Thyroid gland (tissue), 4 donors: ENCODE data around the gene MZF1. TPM values are rescaled to one million over a fixed set of nuclear protein-coding genes. Genes with fewer than 3 reads are reported as not detected.

Experiments used
- DNase-seq, 2 donors: peaks; one replicate each; pipeline ENCODE4 v3.0.0-alpha.2; 2019
- H3K27ac ChIP-seq, 3 donors: fragments of 200-600 bp; sonication (generic); 1 replicate in 2 of 3; 2 replicates in 1 of 3; pipeline ENCODE4 v1.5.1; 2016 to 2019; ENCODE audit warnings: mild to moderate bottlenecking in 1 of 3, moderate library complexity in 1 of 3
- H3K27me3 ChIP-seq: fragments of 200-600 bp; sonication (generic); one replicate; pipeline ENCODE4 v1.5.1; 2019
- H3K36me3 ChIP-seq, 2 donors: fragments of 200-600 bp; sonication (generic); one replicate each; pipeline ENCODE4 v1.5.1; 2016 to 2019
- H3K4me1 ChIP-seq, 2 donors: fragments of 200-600 bp; sonication (generic); one replicate each; pipeline ENCODE4 v1.5.1; 2017 to 2019
- H3K4me3 ChIP-seq, 3 donors: fragments of 200-600 bp; sonication (generic); replicated peaks in 1 of 3; 1 replicate in 2 of 3; 2 replicates in 1 of 3; pipeline ENCODE4 v1.5.1; 2016; ENCODE audit warnings: mild to moderate bottlenecking in 1 of 3
- H3K9me3 ChIP-seq: fragments of 200-600 bp; sonication (generic); one replicate; pipeline ENCODE4 v1.5.1; 2017
- POLR2A ChIP-seq, 2 donors: fragments of 450-650 bp; IDR thresholded peaks; one replicate each; pipeline ENCODE4 v1.6.1; 2017; ENCODE audit warnings: antibody characterized with exemption in 2 of 2, mild to moderate bottlenecking in 2 of 2, moderate library complexity in 1 of 2
- WGBS, 2 donors: methylation state at CpG; one replicate each; pipeline ENCODE4 v1.1.5; 2017; 5-methylcytosine and 5-hydroxymethylcytosine counted together
- intact Hi-C: fragments of 100-400 bp; cut with DNase I; formaldehyde crosslinking; loops from one replicate; pipeline ENCODE4 v1.15.1; 2023
- total RNA-seq, 4 donors: library from RNA; depleted of rRNA; stranded (reverse); fragments of >200 nt; gene quantifications; one replicate each; pipeline ENCODE4 v1.2.3, GENCODE V29; 2016
- TF ChIP-seq, protein P1 (sequence below), 6 experiments: fragments of 200-600 bp in 3 of 6; fragments of 450-650 bp in 3 of 6; sonication (generic) in 3 of 6; IDR thresholded peaks; one replicate each; pipeline ENCODE4 v1.5.1; 2016 to 2019; ENCODE audit warnings: antibody characterized with exemption in 6 of 6, mild to moderate bottlenecking in 2 of 6, inconsistent platforms in 1 of 6, moderate library complexity in 1 of 6

MZF1 gene
- total RNA-seq, 4 donors from 2014 or later: 55.0 to 82.7 (median 70.5) TPM

DNA sequence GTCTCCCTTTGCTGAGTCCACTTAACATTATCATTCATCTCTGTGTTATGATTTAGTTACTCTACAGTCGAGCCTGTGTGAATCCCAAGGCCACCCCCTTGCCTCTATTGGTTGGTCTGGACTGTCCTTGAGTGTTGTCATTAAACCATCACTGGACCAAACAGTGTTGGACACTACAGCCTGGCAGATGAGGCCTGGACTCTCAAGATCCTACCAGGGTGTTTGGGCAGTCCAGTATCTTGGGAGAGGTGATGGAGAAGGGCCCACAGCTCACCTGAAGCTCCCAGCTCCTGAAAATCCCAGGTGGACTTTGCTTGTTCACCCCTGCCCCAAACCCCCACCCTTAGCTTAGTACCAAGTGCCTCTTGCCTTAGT, 22.0 kb downstream of the MZF1 start:
- intact Hi-C loops: no loop called here
- Histone ChIP-seq H3K27ac (no peak overlapping the region), H3K36me3 (peaks cover 58 to 65% of the 10 kb centered on the region in 2 donors), H3K9me3 (no peaks in the 10 kb centered on the region), H3K4me3 (no peak overlapping the region), H3K4me1 (peaks cover 19 to 30% of the 10 kb centered on the region in 2 donors), H3K27me3 (no peaks in the 10 kb centered on the region)
- DNase-seq: no peak
- 59 to 65% methylated on average over 1 of the region's 1 CpG for WGBS, 2 donors
- no peak for TF ChIP-seq POLR2A (IDR thresholded peaks at IDR 0.05)
- TF ChIP-seq, protein P1, sequence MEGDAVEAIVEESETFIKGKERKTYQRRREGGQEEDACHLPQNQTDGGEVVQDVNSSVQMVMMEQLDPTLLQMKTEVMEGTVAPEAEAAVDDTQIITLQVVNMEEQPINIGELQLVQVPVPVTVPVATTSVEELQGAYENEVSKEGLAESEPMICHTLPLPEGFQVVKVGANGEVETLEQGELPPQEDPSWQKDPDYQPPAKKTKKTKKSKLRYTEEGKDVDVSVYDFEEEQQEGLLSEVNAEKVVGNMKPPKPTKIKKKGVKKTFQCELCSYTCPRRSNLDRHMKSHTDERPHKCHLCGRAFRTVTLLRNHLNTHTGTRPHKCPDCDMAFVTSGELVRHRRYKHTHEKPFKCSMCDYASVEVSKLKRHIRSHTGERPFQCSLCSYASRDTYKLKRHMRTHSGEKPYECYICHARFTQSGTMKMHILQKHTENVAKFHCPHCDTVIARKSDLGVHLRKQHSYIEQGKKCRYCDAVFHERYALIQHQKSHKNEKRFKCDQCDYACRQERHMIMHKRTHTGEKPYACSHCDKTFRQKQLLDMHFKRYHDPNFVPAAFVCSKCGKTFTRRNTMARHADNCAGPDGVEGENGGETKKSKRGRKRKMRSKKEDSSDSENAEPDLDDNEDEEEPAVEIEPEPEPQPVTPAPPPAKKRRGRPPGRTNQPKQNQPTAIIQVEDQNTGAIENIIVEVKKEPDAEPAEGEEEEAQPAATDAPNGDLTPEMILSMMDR (IDR thresholded peaks at IDR 0.05): no peak

DNA sequence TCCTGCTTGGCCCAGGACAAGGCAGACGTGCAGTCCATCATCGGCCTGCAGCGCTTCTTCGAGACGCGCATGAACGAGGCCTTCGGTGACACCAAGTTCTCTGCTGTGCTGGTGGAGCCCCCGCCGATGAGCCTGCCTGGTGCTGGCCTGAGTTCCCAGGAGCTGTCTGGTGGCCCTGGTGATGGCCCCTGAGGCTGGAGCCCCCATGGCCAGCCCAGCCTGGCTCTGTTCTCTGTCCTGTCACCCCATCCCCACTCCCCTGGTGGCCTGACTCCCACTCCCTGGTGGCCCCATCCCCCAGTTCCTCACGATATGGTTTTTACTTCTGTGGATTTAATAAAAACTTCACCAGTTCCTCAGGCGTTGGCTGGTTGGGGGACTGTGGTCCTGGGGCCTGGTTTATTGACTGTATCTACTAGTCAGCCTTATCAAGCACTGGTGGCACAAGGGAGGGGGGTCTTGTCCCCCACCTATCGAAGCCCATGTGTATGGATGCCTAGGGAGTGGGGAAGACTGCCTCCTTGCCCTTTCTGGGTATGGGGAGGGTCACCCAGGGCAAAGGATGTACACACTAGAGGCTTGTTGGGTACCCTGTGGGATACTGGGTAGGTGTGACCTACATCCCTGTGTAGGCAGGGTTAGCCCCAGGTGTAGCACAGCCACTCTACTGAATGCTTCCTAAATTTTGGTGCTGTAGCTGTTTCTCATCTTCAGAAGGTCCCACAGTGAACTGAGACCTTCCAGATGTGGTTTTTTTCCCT, 22.6 kb downstream of the MZF1 start:
- intact Hi-C loops: no loop called here
- no peak for TF ChIP-seq POLR2A (IDR thresholded peaks at IDR 0.05)
- TF ChIP-seq, protein P1 (IDR thresholded peaks at IDR 0.05): no peak
- no peak overlapping the region for H3K27ac ChIP-seq
- DNase-seq: no peak
- WGBS, 2 donors: 88 to 89% methylated on average over 13 of the region's 13 CpGs
- no peak overlapping the region for H3K4me3 ChIP-seq
- peaks cover 53 to 59% of the 10 kb centered on the region in 2 donors for H3K36me3 ChIP-seq
- H3K27me3 ChIP-seq: no peaks in the 10 kb centered on the region
- no peaks in the 10 kb centered on the region for H3K9me3 ChIP-seq
- H3K4me1 ChIP-seq: peaks cover 24 to 30% of the 10 kb centered on the region in 2 donors

DNA sequence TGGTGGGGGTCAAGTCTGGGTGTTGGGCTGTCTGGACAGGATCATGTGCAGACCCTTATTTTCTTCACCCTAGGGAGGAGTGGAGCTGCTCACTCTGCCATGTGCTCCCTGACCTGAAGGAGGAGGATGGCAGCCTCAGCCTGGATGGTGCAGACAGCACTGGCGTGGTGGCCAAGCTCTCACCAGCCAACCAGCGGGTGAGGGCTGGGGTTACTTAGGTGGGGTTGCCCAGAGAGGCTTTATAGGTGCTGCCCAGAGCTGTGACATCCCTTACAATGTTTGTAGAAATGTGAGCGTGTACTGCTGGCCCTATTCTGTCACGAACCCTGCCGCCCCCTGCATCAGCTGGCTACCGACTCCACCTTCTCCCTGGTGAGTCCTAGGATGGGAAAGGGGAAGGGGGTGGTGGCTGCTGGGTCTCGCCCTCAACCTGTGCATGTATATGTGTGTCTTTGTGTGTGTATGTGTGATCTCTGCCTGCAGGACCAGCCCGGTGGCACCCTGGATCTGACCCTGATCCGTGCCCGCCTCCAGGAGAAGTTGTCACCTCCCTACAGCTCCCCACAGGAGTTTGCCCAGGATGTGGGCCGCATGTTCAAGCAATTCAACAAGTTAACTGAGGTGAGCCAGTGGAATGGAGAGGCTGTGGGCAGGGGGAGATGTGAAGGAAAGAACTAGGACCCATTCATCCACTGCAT, 23.3 kb downstream of the MZF1 start:
- 81 to 93% methylated on average over 9 to 10 of the region's 11 CpGs for WGBS, 2 donors
- H3K4me3 ChIP-seq: no peak overlapping the region
- no peak for TF ChIP-seq POLR2A (IDR thresholded peaks at IDR 0.05)
- TF ChIP-seq, protein P1 (IDR thresholded peaks at IDR 0.05): no peak
- DNase-seq: no peak
- no peak overlapping the region for H3K27ac ChIP-seq
- H3K36me3 ChIP-seq: peaks cover 53 to 58% of the 10 kb centered on the region in 2 donors
- H3K27me3 ChIP-seq: no peaks in the 10 kb centered on the region
- H3K9me3 ChIP-seq: no peaks in the 10 kb centered on the region
- peaks cover 25 to 29% of the 10 kb centered on the region in 2 donors for H3K4me1 ChIP-seq
- intact Hi-C loops: no loop called here

DNA sequence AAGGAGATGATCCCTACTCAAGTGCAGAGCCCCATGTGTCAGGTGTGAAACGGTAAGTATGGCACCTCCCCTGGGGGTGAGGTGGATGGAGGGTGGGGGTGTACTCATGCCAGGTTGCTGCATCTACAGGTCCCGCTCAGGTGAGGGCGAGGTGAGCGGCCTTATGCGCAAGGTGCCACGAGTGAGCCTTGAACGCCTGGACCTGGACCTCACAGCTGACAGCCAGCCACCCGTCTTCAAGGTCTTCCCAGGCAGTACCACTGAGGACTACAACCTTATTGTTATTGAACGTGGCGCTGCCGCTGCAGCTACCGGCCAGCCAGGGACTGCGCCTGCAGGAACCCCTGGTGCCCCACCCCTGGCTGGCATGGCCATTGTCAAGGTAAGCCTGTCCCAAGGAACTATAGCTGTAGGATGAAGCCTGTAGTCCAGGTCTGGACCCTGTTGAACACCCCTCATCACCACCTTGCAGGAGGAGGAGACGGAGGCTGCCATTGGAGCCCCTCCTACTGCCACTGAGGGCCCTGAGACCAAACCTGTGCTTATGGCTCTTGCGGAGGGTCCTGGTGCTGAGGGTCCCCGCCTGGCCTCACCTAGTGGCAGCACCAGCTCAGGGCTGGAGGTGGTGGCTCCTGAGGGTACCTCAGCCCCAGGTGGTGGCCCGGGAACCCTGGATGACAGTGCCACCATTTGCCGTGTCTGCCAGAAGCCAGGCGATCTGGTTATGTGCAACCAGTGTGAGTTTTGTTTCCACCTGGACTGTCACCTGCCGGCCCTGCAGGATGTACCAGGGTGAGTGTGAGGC, 24.1 kb downstream of the MZF1 start:
- intact Hi-C loops: no loop called here
- no peak for DNase-seq
- Histone ChIP-seq H3K9me3 (no peaks in the 10 kb centered on the region), H3K4me3 (no peak overlapping the region), H3K36me3 (peaks cover 53 to 58% of the 10 kb centered on the region in 2 donors), H3K4me1 (peaks cover 21 to 25% of the 10 kb centered on the region in 2 donors), H3K27ac (no peak overlapping the region), H3K27me3 (no peaks in the 10 kb centered on the region)
- WGBS, 2 donors: 71 to 96% methylated on average over 2 to 10 of the region's 20 CpGs
- no peak for TF ChIP-seq POLR2A (IDR thresholded peaks at IDR 0.05)
- TF ChIP-seq, protein P1 (IDR thresholded peaks at IDR 0.05): no peak
